Heart left ventricle (tissue), 13 donors: ENCODE measurements around the gene BGN.

Source experiments
- POLR2A ChIP-seq, 2 donors: fragments of 450-650 bp; IDR thresholded peaks; one replicate each; pipeline ENCODE4 v1.6.1; 2017; ENCODE audit warnings: antibody characterized with exemption in 2 of 2, mild to moderate bottlenecking in 2 of 2, moderate library complexity in 2 of 2
- TF ChIP-seq, protein P1 (sequence below), 12 donors: fragments of 200-600 bp; sonication (generic) in 4 of 12; IDR thresholded peaks; one replicate each; pipeline versions ENCODE4 v1.5.0 to v1.8.0; 2018 to 2022; ENCODE audit warnings: antibody characterized with exemption in 12 of 12, mild to moderate bottlenecking in 5 of 12
- donor health status: ischemic (EF 13 %, LVEDD 7.1; RV severe dilation, severe dysfunction).
- donor health status: DM: no; HTN: yes; CAD: no.
- donor health status: DM: no; HTN: no; CAD: no.
- donor health status: ischemic (EF 25% LVEDD 6.9; RV normal size, moderate dysfunction).
- donor health status: ischemic (EF 25% LVEDD 5.7; RV mildly dilated, moderate dysfunction).
- donor health status: ischemic (EF 35%, LVEDD 5.7; RV mildly dilated, moderate dysfunction).
- donor health status: nonischemic (EF 11% LVEDD 7.7; RV severe dilation, severe dysfunction).
- donor health status: DM: yes; HTN: yes; CAD: no.
- donor health status: PGD.
- donor health status: ischemic (EF 29% LVEDD 5.4; RV normal size, mild dysfunction).
- donor health status: nonischemic (EF 23%, LVEDD 6.1; RV moderate dilation, normal function).

DNA sequence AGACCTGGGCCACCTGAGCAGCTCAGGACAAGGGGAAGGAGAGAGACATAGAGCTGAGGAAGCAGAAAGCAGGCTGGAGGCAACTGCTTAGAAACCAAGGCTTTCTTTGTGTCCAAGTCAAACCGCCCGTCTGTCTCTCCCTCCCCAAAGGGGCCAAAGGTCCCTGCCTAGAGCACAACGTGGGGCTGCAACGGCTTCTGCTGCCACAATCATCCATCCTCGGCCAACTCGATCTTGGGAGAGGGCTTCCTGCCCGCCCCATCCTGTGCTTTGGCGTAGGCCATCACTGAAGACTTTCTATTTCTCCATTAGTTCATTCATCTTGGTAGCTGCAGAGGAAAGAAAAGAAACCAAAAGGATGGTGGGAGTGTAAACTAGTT, 47.2 kb upstream of the BGN start:
- TF ChIP-seq, protein P1, sequence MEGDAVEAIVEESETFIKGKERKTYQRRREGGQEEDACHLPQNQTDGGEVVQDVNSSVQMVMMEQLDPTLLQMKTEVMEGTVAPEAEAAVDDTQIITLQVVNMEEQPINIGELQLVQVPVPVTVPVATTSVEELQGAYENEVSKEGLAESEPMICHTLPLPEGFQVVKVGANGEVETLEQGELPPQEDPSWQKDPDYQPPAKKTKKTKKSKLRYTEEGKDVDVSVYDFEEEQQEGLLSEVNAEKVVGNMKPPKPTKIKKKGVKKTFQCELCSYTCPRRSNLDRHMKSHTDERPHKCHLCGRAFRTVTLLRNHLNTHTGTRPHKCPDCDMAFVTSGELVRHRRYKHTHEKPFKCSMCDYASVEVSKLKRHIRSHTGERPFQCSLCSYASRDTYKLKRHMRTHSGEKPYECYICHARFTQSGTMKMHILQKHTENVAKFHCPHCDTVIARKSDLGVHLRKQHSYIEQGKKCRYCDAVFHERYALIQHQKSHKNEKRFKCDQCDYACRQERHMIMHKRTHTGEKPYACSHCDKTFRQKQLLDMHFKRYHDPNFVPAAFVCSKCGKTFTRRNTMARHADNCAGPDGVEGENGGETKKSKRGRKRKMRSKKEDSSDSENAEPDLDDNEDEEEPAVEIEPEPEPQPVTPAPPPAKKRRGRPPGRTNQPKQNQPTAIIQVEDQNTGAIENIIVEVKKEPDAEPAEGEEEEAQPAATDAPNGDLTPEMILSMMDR (IDR thresholded peaks at IDR 0.05), result no peak
- TF ChIP-seq POLR2A (IDR thresholded peaks at IDR 0.05), result no peak
